ENCODE measurements around the gene PAN2.

GRCh38 chr12:56339158-56339422 is 5.3 kb upstream of the PAN2 start:
- TF ChIP-seq POLR2A (IDR thresholded peaks at IDR 0.05) (no peak), CTCF (IDR thresholded peaks at IDR 0.05) (no peak)
